B cell (primary cell): Measurements from ENCODE around the gene ACSBG1. TPM values are rescaled to one million over a fixed set of nuclear protein-coding genes. Genes with fewer than 3 reads are reported as not detected.

ENCODE experiments used
- ATAC-seq: fragments of 200-7000 bp; cut with Tn5 transposase; one replicate; pipeline ENCODE4 v1.10.0; 2021; ENCODE audit warnings: low read depth, mild to moderate bottlenecking, moderate number of reproducible peaks, moderate library complexity
- CTCF ChIA-PET: fragments of 350-600 bp; sonication (Branson Sonifier 250); formaldehyde crosslinking; loops from one replicate; lab custom pipeline; 2021; ENCODE audit warnings: antibody characterized with exemption, inconsistent platforms; lab: Charles Lee
- POLR2A ChIA-PET: fragments of 350-600 bp; sonication (Branson Sonifier 250); formaldehyde crosslinking; loops from one replicate; lab custom pipeline; 2021; ENCODE audit warnings: antibody characterized with exemption; lab: Charles Lee
- DNase-seq: peaks from one replicate; pipeline ENCODE4 v3.0.0; 2013
- H2AFZ ChIP-seq: 2 replicates; pipeline ENCODE4 v1.6.1; 2012; ENCODE audit warnings: mild to moderate bottlenecking, low read depth, low read length; ENCODE audit not compliant: insufficient read depth, poor library complexity, severe bottlenecking
- H3K27ac ChIP-seq, 2 donors: 1 replicate in 1 of 2; 2 replicates in 1 of 2; pipeline ENCODE4 v1.5.1; 2012 to 2013; ENCODE audit warnings: low read length in 2 of 2, mild to moderate bottlenecking in 2 of 2, moderate library complexity in 1 of 2
- H3K27me3 ChIP-seq, 4 experiments: fragments of 200-600 bp in 1 of 4; sonication (generic) in 1 of 4; replicated peaks in 1 of 4; 1 replicate in 2 of 4; 2 replicates in 2 of 4; pipeline versions ENCODE4 v1.6.1 to v1.7.0; 2013 to 2016; ENCODE audit warnings: low read length in 3 of 4, mild to moderate bottlenecking in 2 of 4, mixed read lengths in 1 of 4, moderate library complexity in 1 of 4; ENCODE audit not compliant: insufficient read depth in 4 of 4, control insufficient read depth in 3 of 4; ENCODE audit errors: control extremely low read depth in 1 of 4
- H3K36me3 ChIP-seq, 2 experiments: replicated peaks in 1 of 2; 1 replicate in 1 of 2; 2 replicates in 1 of 2; pipeline versions ENCODE4 v1.6.1 to v1.7.1; 2013; ENCODE audit warnings: low read length in 1 of 2; ENCODE audit not compliant: insufficient read depth in 2 of 2, control insufficient read depth in 1 of 2; ENCODE audit errors: control extremely low read depth in 1 of 2, extremely low read depth in 1 of 2
- H3K4me1 ChIP-seq, 2 donors: fragments of 200-600 bp in 1 of 2; sonication (generic) in 1 of 2; 1 replicate in 1 of 2; 2 replicates in 1 of 2; pipeline versions ENCODE4 v1.5.1 to v1.6.1; 2013 to 2017; ENCODE audit warnings: low read length in 2 of 2; ENCODE audit not compliant: control insufficient read depth in 2 of 2, insufficient read depth in 2 of 2
- H3K4me2 ChIP-seq: replicated peaks from 2 replicates; pipeline ENCODE3; 2012; ENCODE audit warnings: mild to moderate bottlenecking, low read depth, low read length; ENCODE audit not compliant: poor library complexity, severe bottlenecking
- H3K4me3 ChIP-seq, 5 experiments: fragments of 200-600 bp in 1 of 5; sonication (generic) in 1 of 5; 1 replicate in 3 of 5; 2 replicates in 2 of 5; pipeline versions ENCODE4 v1.5.1 to v1.7.0; 2011 to 2016; ENCODE audit warnings: low read length in 4 of 5, mild to moderate bottlenecking in 4 of 5, low read depth in 2 of 5, control low read depth in 1 of 5, moderate library complexity in 1 of 5; ENCODE audit not compliant: insufficient read depth in 1 of 5; ENCODE audit errors: control extremely low read depth in 1 of 5, extremely low read depth in 1 of 5
- H3K79me2 ChIP-seq: fragments of 200-600 bp; sonication (generic); one replicate; pipeline ENCODE4 v1.6.0; 2016; ENCODE audit warnings: low read length; ENCODE audit not compliant: control insufficient read depth, insufficient read depth
- H3K9ac ChIP-seq: fragments of 200-600 bp; sonication (generic); 2 replicates; pipeline ENCODE4 v1.6.1; 2017; ENCODE audit warnings: mild to moderate bottlenecking, low read length, moderate library complexity
- H3K9me3 ChIP-seq, 3 donors: one replicate each; pipeline versions ENCODE4 v1.6.1 to v1.7.1; 2013; ENCODE audit warnings: low read length in 2 of 3; ENCODE audit not compliant: control insufficient read depth in 2 of 3, insufficient read depth in 1 of 3; ENCODE audit errors: control extremely low read depth in 1 of 3
- H4K20me1 ChIP-seq: 2 replicates; pipeline ENCODE4 v1.6.0; 2012; ENCODE audit warnings: mild to moderate bottlenecking, low read length; ENCODE audit not compliant: insufficient read depth, control insufficient read depth, poor library complexity, severe bottlenecking
- H3K27ac Mint-ChIP-seq: one replicate; pipeline ENCODE4 v1.8.0; 2021; ENCODE audit warnings: mixed read lengths
- H3K27me3 Mint-ChIP-seq: one replicate; pipeline ENCODE4 v1.8.0; 2021; ENCODE audit warnings: mixed read lengths
- H3K4me1 Mint-ChIP-seq: one replicate; pipeline ENCODE4 v1.8.0; 2021; ENCODE audit warnings: mixed read lengths
- H3K4me3 Mint-ChIP-seq: one replicate; pipeline ENCODE4 v1.8.0; 2021; ENCODE audit warnings: mixed read lengths
- H3K9me3 Mint-ChIP-seq: one replicate; pipeline ENCODE4 v1.8.0; 2022; ENCODE audit warnings: mixed read lengths; ENCODE audit not compliant: insufficient read depth
- CTCF ChIP-seq: fragments of 200-600 bp; IDR thresholded peaks from one replicate; pipeline ENCODE4 v1.8.0; 2022; ENCODE audit warnings: antibody characterized with exemption, mild to moderate bottlenecking
- EZH2 ChIP-seq: IDR thresholded peaks from 2 replicates; pipeline ENCODE4 v1.6.1; 2012; ENCODE audit warnings: borderline replicate concordance, low read depth, mild to moderate bottlenecking, moderate library complexity, low read length; ENCODE audit not compliant: insufficient read depth, poor library complexity, severe bottlenecking
- WGBS: methylation state at CpG from one replicate; pipeline ENCODE4 v1.1.5; 2013; ENCODE audit warnings: missing lambda C conversion rate; ENCODE audit not compliant: insufficient coverage; 5-methylcytosine and 5-hydroxymethylcytosine counted together
- intact Hi-C: fragments of 100-400 bp; cut with micrococcal nuclease; formaldehyde crosslinking; loops from one replicate; pipeline ENCODE4 v1.10.0; 2022
- polyA plus RNA-seq: library from polyadenylated mRNA; depleted of rRNA; stranded (reverse); fragments of >200 nt; gene quantifications from 2 replicates; pipeline ENCODE4 v1.2.3, GENCODE V29; 2012
- total RNA-seq, 2 donors: library from RNA; stranded (reverse); fragments of 120-200 nt in 1 of 2; gene quantifications; 1 replicate in 1 of 2; 2 replicates in 1 of 2; pipeline versions ENCODE4 v1.2.3 to v1.2.4, GENCODE V29; 2013 to 2022

ACSBG1 gene
- total and polyA plus RNA-seq, 2 donors (not counting 1 experiment from before 2014, with no cell fraction given), result 0.03 to 0.07 TPM

DNA sequence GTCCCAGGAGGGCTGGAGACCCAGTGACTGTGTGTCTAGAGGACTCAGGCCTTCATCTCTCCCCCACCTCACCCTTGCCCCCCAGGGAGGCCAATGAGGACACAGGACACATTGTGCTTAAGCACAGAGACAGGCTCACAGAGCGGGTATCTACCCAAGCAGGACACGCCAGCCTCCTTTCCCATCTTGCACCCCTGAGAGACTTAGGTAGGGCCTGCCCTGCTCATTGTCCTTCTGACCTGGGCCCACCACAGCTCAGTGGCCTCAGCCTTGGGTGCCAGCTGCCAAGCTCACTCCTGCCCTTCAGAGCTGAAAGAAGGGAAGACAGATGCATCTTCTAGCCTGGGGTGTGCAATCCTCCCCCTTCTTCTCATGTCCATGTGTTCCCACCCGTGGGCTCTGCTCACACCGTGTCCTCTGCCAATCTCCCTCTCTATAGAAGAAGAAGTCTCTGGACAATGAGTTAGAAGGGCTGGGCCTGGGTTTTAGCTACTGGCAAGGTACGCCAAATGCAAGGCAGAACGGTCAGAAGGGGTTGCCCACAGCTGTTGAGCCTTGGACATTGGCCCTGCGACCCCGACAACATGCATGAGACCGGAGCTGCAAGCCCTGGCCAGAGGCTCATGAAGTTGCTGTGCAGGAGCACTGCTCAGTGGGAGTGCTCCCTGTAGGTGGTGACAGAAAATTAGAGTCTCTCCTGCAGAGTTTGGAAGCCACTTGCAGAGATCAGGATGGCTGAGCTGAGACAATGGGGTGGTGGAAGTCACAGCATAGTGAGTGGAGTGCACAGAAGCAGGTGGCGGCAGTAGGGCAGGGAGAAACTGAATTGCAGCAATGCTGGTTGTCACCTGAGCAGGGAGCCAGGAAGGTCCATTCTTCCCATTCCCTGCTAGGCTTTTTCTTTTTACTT is 32.8 kb downstream of the ACSBG1 start:
- 85% methylated on average over 8 of the region's 10 CpGs for WGBS
- no peaks in the 10 kb centered on the region for H3K9me3 Mint-ChIP-seq
- TF ChIP-seq EZH2 (no peak), CTCF (no peak)
- intact Hi-C loops, result no loop called here
- no peak overlapping the region for H3K9ac ChIP-seq
- no peak for ATAC-seq
- POLR2A ChIA-PET, result no interaction called here
- H3K4me3 Mint-ChIP-seq, result no peak overlapping the region
- H3K79me2 ChIP-seq, result no peaks in the 10 kb centered on the region
- CTCF ChIA-PET, result interaction anchor here (1.2 to 16.6 kb wide), 4 partner anchors 39 to 88 kb away, joined by 3 to 394 read pairs (median 6); partner anchors contain the start of gene CIB2
- H2AFZ ChIP-seq, result no peak overlapping the region
- no peaks in the 10 kb centered on the region for H3K36me3 ChIP-seq
- no peaks in the 10 kb centered on the region for H3K9me3 ChIP-seq
- H3K27me3 Mint-ChIP-seq, result peaks cover 10% of the 10 kb centered on the region
- no peaks in the 10 kb centered on the region for H3K4me1 Mint-ChIP-seq
- H4K20me1 ChIP-seq, result no peaks in the 10 kb centered on the region
- no peak overlapping the region for H3K27ac Mint-ChIP-seq
- no peak overlapping the region for H3K4me2 ChIP-seq
- no peak for DNase-seq
- no peak overlapping the region for H3K27ac ChIP-seq
- H3K27me3 ChIP-seq, result peaks cover 0 to 2% (median 0%) of the 10 kb centered on the region in 4 experiments
- H3K4me1 ChIP-seq, result no peaks in the 10 kb centered on the region
- H3K4me3 ChIP-seq, result no peak overlapping the region
